ENCODE measurements around the gene PEX6. TPM values are rescaled to one million over a fixed set of nuclear protein-coding genes. Genes with fewer than 3 reads are reported as not detected.

PEX6 gene
- total and polyA plus RNA-seq, 2 of the 13 experiments (the other 11 are each of a cell fraction or from before 2014, with no cell fraction given) = 5.1 to 6.7 TPM

DNA sequence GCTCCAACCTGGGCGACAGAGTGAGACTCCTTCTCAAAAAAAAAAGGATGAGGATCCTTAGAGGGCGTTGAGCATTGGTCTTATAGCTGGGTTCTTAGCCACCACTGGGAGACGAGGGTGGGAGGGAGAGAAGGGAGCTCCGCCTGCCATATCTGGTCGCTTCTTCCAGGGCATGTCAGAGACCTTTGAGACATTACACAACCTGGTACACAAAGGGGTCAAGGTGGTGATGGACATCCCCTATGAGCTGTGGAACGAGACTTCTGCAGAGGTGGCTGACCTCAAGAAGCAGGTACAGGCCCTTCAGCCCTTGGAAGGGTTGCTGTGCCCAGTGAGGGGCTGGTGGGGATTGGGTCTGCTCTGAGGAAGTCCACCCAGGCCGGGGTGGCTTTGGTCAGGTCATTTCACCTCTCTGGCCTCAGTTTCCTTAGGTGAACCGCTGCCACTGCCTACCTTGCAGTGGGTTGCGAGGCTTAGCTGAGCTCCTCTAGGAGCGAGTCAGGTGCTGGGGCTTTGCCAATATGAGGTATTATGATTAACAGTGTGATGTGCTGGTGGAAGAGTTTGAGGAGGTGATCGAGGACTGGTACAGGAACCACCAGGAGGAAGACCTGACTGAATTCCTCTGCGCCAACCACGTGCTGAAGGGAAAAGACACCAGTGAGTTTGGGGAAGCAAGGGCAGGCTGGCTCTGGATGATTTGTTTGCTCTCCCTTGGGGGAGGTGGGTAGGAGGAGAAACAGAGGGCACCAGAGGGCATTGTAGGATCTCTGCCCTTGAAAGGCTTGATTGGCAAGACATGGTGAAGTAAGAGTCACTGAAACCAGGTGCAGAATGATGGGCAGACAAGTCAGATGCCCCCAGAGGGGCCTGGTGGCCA is 41.2 kb downstream of the PEX6 start (continued):
- TF ChIP-seq HNF4A (CRISPR knock-in tag; IDR thresholded peaks at IDR 0.05) (peak; percentile 56; the same call in 1 of the 2 replicates), ZNF224 (CRISPR knock-in tag; IDR thresholded peaks at IDR 0.05) (no peak), ZNF274 (CRISPR knock-in tag; IDR thresholded peaks at IDR 0.05) (0 out of 2 replicates have a peak, but pooled peaks have one; percentile 25), KDM5A (IDR thresholded peaks at IDR 0.05; ENCODE audit: borderline replicate concordance, low read length) (no peak), ARNTL (CRISPR knock-in tag; IDR thresholded peaks at IDR 0.05) (no peak), MIXL1 (CRISPR knock-in tag; IDR thresholded peaks at IDR 0.05) (no peak), SCMH1 (CRISPR knock-in tag; IDR thresholded peaks at IDR 0.05; ENCODE audit: borderline replicate concordance) (no peak), FOXA1 (IDR thresholded peaks at IDR 0.05) (no peak), FOXA1 (CRISPR knock-in tag; IDR thresholded peaks at IDR 0.05) (0 out of 2 replicates have a peak, but pooled peaks have one; percentile 25), ZNF564 (CRISPR knock-in tag; IDR thresholded peaks at IDR 0.05) (no peak), MBNL3 (CRISPR knock-in tag; conservative IDR thresholded peaks at IDR 0.05) (no peak), TOPORS (CRISPR knock-in tag; IDR thresholded peaks at IDR 0.05) (no peak), CBX1 (IDR thresholded peaks at IDR 0.05; ENCODE audit: low read depth) (no peak), ELF4 (CRISPR knock-in tag; IDR thresholded peaks at IDR 0.05; ENCODE audit: borderline replicate concordance) (no peak), ZNF460 (CRISPR knock-in tag; IDR thresholded peaks at IDR 0.05; ENCODE audit: borderline replicate concordance) (no peak)
- TF ChIP-seq, protein P1, sequence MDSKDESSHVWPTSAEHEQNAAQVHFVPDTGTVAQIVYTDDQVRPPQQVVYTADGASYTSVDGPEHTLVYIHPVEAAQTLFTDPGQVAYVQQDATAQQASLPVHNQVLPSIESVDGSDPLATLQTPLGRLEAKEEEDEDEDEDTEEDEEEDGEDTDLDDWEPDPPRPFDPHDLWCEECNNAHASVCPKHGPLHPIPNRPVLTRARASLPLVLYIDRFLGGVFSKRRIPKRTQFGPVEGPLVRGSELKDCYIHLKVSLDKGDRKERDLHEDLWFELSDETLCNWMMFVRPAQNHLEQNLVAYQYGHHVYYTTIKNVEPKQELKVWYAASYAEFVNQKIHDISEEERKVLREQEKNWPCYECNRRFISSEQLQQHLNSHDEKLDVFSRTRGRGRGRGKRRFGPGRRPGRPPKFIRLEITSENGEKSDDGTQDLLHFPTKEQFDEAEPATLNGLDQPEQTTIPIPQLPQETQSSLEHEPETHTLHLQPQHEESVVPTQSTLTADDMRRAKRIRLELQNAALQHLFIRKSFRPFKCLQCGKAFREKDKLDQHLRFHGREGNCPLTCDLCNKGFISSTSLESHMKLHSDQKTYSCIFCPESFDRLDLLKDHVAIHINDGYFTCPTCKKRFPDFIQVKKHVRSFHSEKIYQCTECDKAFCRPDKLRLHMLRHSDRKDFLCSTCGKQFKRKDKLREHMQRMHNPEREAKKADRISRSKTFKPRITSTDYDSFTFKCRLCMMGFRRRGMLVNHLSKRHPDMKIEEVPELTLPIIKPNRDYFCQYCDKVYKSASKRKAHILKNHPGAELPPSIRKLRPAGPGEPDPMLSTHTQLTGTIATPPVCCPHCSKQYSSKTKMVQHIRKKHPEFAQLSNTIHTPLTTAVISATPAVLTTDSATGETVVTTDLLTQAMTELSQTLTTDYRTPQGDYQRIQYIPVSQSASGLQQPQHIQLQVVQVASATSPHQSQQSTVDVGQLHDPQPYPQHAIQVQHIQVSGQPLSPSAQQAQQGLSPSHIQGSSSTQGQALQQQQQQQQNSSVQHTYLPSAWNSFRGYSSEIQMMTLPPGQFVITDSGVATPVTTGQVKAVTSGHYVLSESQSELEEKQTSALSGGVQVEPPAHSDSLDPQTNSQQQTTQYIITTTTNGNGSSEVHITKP (CRISPR knock-in tag; IDR thresholded peaks at IDR 0.05; ENCODE audit: low read depth) = no peak
- TF ChIP-seq, protein P2, sequence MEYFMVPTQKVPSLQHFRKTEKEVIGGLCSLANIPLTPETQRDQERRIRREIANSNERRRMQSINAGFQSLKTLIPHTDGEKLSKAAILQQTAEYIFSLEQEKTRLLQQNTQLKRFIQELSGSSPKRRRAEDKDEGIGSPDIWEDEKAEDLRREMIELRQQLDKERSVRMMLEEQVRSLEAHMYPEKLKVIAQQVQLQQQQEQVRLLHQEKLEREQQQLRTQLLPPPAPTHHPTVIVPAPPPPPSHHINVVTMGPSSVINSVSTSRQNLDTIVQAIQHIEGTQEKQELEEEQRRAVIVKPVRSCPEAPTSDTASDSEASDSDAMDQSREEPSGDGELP (IDR thresholded peaks at IDR 0.05; ENCODE audit: borderline replicate concordance, low read depth) = no peak
- TF ChIP-seq, protein P3, sequence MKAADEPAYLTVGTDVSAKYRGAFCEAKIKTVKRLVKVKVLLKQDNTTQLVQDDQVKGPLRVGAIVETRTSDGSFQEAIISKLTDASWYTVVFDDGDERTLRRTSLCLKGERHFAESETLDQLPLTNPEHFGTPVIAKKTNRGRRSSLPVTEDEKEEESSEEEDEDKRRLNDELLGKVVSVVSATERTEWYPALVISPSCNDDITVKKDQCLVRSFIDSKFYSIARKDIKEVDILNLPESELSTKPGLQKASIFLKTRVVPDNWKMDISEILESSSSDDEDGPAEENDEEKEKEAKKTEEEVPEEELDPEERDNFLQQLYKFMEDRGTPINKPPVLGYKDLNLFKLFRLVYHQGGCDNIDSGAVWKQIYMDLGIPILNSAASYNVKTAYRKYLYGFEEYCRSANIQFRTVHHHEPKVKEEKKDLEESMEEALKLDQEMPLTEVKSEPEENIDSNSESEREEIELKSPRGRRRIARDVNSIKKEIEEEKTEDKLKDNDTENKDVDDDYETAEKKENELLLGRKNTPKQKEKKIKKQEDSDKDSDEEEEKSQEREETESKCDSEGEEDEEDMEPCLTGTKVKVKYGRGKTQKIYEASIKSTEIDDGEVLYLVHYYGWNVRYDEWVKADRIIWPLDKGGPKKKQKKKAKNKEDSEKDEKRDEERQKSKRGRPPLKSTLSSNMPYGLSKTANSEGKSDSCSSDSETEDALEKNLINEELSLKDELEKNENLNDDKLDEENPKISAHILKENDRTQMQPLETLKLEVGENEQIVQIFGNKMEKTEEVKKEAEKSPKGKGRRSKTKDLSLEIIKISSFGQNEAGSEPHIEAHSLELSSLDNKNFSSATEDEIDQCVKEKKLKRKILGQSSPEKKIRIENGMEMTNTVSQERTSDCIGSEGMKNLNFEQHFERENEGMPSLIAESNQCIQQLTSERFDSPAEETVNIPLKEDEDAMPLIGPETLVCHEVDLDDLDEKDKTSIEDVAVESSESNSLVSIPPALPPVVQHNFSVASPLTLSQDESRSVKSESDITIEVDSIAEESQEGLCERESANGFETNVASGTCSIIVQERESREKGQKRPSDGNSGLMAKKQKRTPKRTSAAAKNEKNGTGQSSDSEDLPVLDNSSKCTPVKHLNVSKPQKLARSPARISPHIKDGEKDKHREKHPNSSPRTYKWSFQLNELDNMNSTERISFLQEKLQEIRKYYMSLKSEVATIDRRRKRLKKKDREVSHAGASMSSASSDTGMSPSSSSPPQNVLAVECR (CRISPR knock-in tag; IDR thresholded peaks at IDR 0.05; ENCODE audit: borderline replicate concordance) = 0 out of 2 replicates have a peak, but pooled peaks have one; percentile 17
- TF ChIP-seq, protein P4, sequence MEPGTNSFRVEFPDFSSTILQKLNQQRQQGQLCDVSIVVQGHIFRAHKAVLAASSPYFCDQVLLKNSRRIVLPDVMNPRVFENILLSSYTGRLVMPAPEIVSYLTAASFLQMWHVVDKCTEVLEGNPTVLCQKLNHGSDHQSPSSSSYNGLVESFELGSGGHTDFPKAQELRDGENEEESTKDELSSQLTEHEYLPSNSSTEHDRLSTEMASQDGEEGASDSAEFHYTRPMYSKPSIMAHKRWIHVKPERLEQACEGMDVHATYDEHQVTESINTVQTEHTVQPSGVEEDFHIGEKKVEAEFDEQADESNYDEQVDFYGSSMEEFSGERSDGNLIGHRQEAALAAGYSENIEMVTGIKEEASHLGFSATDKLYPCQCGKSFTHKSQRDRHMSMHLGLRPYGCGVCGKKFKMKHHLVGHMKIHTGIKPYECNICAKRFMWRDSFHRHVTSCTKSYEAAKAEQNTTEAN (CRISPR knock-in tag; conservative IDR thresholded peaks at IDR 0.05) = no peak

Measured in HepG2 (cell line).